GM23248 (cell line): ENCODE data around the gene ARHGAP4. TPM values are rescaled to one million over a fixed set of nuclear protein-coding genes. Genes with fewer than 3 reads are reported as not detected.

Experiments
- DNase-seq: peaks from one replicate; pipeline ENCODE4 v3.0.0-alpha.2; 2015
- H2AFZ ChIP-seq: fragments of 200-600 bp; sonication (generic); 2 replicates; pipeline ENCODE4 v1.6.1; 2016; ENCODE audit warnings: antibody characterized with exemption
- H3F3A ChIP-seq: fragments of 200-600 bp; sonication (generic); 2 replicates; pipeline ENCODE4 v1.6.1; 2016; ENCODE audit warnings: mild to moderate bottlenecking, antibody characterized with exemption, mixed run types; ENCODE audit not compliant: insufficient read depth
- H3K27ac ChIP-seq: fragments of 200-600 bp; sonication (generic); 2 replicates; pipeline ENCODE4 v1.5.1; 2016; ENCODE audit warnings: mild to moderate bottlenecking
- H3K27me3 ChIP-seq: fragments of 200-600 bp; sonication (generic); replicated peaks from 2 replicates; pipeline ENCODE4 v1.6.1; 2016; ENCODE audit warnings: mild to moderate bottlenecking; ENCODE audit not compliant: insufficient read depth
- H3K36me3 ChIP-seq: fragments of 200-600 bp; sonication (generic); 2 replicates; pipeline ENCODE4 v1.6.1; 2016; ENCODE audit warnings: low read depth, mild to moderate bottlenecking
- H3K4me1 ChIP-seq: fragments of 200-600 bp; sonication (generic); 2 replicates; pipeline ENCODE4 v1.6.1; 2016; ENCODE audit warnings: mild to moderate bottlenecking; ENCODE audit not compliant: insufficient read depth
- H3K4me2 ChIP-seq: fragments of 200-600 bp; sonication (generic); one replicate; pipeline ENCODE4 v1.6.1; 2016; ENCODE audit warnings: mild to moderate bottlenecking; ENCODE audit not compliant: unreplicated experiment
- H3K4me3 ChIP-seq: fragments of 200-600 bp; sonication (generic); 2 replicates; pipeline ENCODE4 v1.5.1; 2016; ENCODE audit warnings: mild to moderate bottlenecking
- H3K79me2 ChIP-seq: fragments of 200-600 bp; sonication (generic); 2 replicates; pipeline ENCODE4 v1.6.1; 2016; ENCODE audit warnings: mild to moderate bottlenecking; ENCODE audit not compliant: insufficient read depth
- H3K9ac ChIP-seq: fragments of 200-600 bp; sonication (generic); 2 replicates; pipeline ENCODE4 v1.6.1; 2016; ENCODE audit warnings: mild to moderate bottlenecking
- H3K9me2 ChIP-seq: fragments of 200-600 bp; sonication (generic); 2 replicates; pipeline ENCODE4 v1.6.1; 2016; ENCODE audit warnings: mixed run types, mild to moderate bottlenecking, moderate library complexity; ENCODE audit not compliant: insufficient read depth
- H3K9me3 ChIP-seq: fragments of 200-600 bp; sonication (generic); one replicate; pipeline ENCODE4 v1.6.1; 2017; ENCODE audit warnings: low read depth
- H4K20me1 ChIP-seq: fragments of 200-600 bp; sonication (generic); 2 replicates; pipeline ENCODE4 v1.6.0; 2016; ENCODE audit not compliant: insufficient read depth
- EZH2 ChIP-seq: fragments of 200-600 bp; sonication (generic); IDR thresholded peaks from 2 replicates; pipeline ENCODE4 v1.6.1; 2018; ENCODE audit warnings: antibody characterized with exemption, mild to moderate bottlenecking; ENCODE audit not compliant: insufficient read depth, poor library complexity, severe bottlenecking
- EZH2phosphoT487 ChIP-seq: fragments of 200-600 bp; sonication (generic); IDR thresholded peaks from 2 replicates; pipeline ENCODE4 v1.6.1; 2018; ENCODE audit warnings: antibody characterized with exemption, moderate library complexity, mild to moderate bottlenecking, low read depth; ENCODE audit not compliant: insufficient read depth
- WGBS, 2 experiments: methylation state at CpG; one replicate each; pipeline ENCODE4 v1.1.6; 2015 to 2017; ENCODE audit warnings: low lambda C conversion rate in 2 of 2, low coverage in 1 of 2; ENCODE audit errors: missing lambda C conversion rate in 2 of 2; 5-methylcytosine and 5-hydroxymethylcytosine counted together
- in situ Hi-C: fragments of 300-500 bp; cut with MboI; formaldehyde crosslinking; loops from 2 replicates; pipeline ENCODE4 v1.15.0; 2020
- polyA plus RNA-seq: library from polyadenylated mRNA; unstranded; fragments of >200 nt; fragmentation: Nextera tagmentation; extraction: Ambion mirVana; gene quantifications from 2 replicates; pipeline ENCODE4 v1.2.1, GENCODE V29; 2016
- total RNA-seq: library from RNA; depleted of rRNA; stranded (reverse); fragments of >200 nt; shearing (Covaris generic); gene quantifications from 2 replicates; pipeline ENCODE4 v1.2.3, GENCODE V29; 2014

The ARHGAP4 gene
- total and polyA plus RNA-seq, 2 experiments from 2014 or later = 0.45 to 2.8 TPM

DNA sequence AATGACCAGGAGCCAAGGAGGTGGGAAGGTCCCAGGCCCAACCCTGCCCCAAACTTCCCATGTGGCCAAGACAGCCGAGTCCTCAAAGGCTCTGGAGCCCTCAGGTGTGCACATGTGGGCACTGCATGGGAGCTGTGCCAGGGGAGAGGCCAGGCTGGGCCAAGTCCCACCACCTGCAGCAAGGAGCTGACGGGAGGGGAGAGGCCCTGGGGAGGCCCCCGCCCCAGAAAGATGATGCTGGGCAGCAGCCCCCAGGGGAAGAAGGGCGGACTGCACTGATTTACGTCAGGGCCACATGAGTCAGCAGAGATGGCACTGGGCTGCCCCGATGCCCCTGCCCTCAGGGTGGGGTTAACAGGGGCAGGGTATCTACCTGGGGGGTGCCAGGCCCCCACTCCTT is 41.5 kb downstream of the ARHGAP4 start:
- 0 to 27% methylated on average over 1 to 5 of the region's 6 CpGs for WGBS, 2 experiments
- no peaks in the 10 kb centered on the region for H3K4me1 ChIP-seq
- H3K9ac ChIP-seq = no peak overlapping the region
- H3K9me3 ChIP-seq = no peaks in the 10 kb centered on the region
- no peaks in the 10 kb centered on the region for H3K79me2 ChIP-seq
- no peak overlapping the region for H2AFZ ChIP-seq
- H3K4me2 ChIP-seq = no peak overlapping the region
- no peak overlapping the region for H3K27ac ChIP-seq
- TF ChIP-seq EZH2 = no peak
- no peak for TF ChIP-seq EZH2phosphoT487
- in situ Hi-C loops = no loop called here
- no peaks in the 10 kb centered on the region for H3F3A ChIP-seq
- H3K9me2 ChIP-seq = no peaks in the 10 kb centered on the region
- no peak for DNase-seq
- no peaks in the 10 kb centered on the region for H4K20me1 ChIP-seq
- no peak overlapping the region for H3K4me3 ChIP-seq
- no peaks in the 10 kb centered on the region for H3K36me3 ChIP-seq
- H3K27me3 ChIP-seq = no peaks in the 10 kb centered on the region; the same call in 1 of the 2 replicates

DNA sequence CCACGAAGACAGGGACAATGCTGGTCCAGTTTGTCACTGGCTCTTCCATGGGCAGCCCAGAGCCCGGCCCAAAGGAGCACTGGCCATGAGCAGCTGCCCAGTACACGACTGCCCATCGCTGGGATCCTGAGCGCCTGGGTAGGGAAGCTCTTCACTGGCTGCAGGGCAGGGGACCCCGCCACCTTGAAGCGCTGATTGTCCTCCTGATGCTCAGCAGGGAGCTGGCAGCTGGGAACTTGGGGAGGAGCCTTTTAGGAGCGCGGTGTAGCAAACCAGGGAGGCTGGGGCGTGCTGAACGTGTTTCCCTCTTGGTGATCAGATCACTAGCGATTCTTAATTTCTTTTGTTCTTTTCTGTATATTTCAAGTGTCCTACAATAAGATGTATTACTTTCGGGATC is 41.9 kb downstream of the ARHGAP4 start:
- in situ Hi-C loops = no loop called here
- Histone ChIP-seq H3K9me3 (no peaks in the 10 kb centered on the region), H3K36me3 (no peaks in the 10 kb centered on the region), H3K9ac (no peak overlapping the region), H2AFZ (no peak overlapping the region), H3K9me2 (no peaks in the 10 kb centered on the region), H3K27me3 (no peaks in the 10 kb centered on the region; the same call in 1 of the 2 replicates), H3K4me1 (no peaks in the 10 kb centered on the region), H4K20me1 (no peaks in the 10 kb centered on the region), H3K4me3 (no peak overlapping the region), H3K4me2 (no peak overlapping the region), H3F3A (no peaks in the 10 kb centered on the region), H3K79me2 (no peaks in the 10 kb centered on the region), H3K27ac (no peak overlapping the region)
- TF ChIP-seq EZH2 (no peak), EZH2phosphoT487 (no peak)
- 34 to 60% methylated on average over 6 to 12 of the region's 13 CpGs for WGBS, 2 experiments
- DNase-seq = no peak

- Histone ChIP-seq H3F3A (no peaks in the 10 kb centered on the region), H3K4me2 (no peak overlapping the region), H3K79me2 (no peaks in the 10 kb centered on the region), H3K27ac (no peak overlapping the region), H3K27me3 (no peaks in the 10 kb centered on the region; the same call in 1 of the 2 replicates), H3K9ac (no peak overlapping the region), H3K36me3 (no peaks in the 10 kb centered on the region), H3K4me1 (no peaks in the 10 kb centered on the region), H3K9me3 (no peaks in the 10 kb centered on the region), H4K20me1 (no peaks in the 10 kb centered on the region), H3K9me2 (no peaks in the 10 kb centered on the region), H2AFZ (no peak overlapping the region), H3K4me3 (no peak overlapping the region)
- TF ChIP-seq EZH2 (no peak), EZH2phosphoT487 (no peak)
- no peak for DNase-seq
- in situ Hi-C loops = no loop called here
- WGBS, 2 experiments = 16 to 60% methylated on average over 1 to 8 of the region's 13 CpGs
Observed at GRCh38 chrX:153883163-153883843, 42.8 kb downstream of the ARHGAP4 start.

DNA sequence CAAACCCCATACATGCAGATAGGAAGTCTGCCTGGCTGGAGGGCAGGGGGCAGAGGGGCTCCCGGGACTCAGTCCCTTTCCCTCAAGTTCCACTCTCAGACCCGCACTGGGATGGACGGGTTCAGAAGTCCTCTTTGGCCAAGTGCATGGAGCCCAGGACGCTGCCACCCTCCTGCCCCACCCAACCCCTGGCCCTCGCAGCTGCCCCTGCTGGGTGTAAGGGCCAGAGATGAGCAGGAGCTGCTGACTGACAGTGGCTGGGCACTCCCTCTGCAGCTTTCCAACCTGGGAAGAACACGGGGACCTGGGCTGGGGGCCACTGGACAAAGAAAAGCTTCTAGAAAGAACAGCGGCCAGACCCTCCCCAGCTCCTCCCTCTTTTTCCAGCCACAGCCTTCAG is 43.5 kb downstream of the ARHGAP4 start:
- WGBS, 2 experiments = 33 to 46% methylated on average over 5 to 7 of the region's 7 CpGs
- H3F3A ChIP-seq = no peaks in the 10 kb centered on the region
- no peaks in the 10 kb centered on the region; the same call in 1 of the 2 replicates for H3K27me3 ChIP-seq
- no peak overlapping the region for H3K27ac ChIP-seq
- no peak overlapping the region for H3K4me2 ChIP-seq
- H2AFZ ChIP-seq = no peak overlapping the region
- H3K36me3 ChIP-seq = no peaks in the 10 kb centered on the region
- in situ Hi-C loops = no loop called here
- H4K20me1 ChIP-seq = no peaks in the 10 kb centered on the region
- no peaks in the 10 kb centered on the region for H3K4me1 ChIP-seq
- H3K4me3 ChIP-seq = no peak overlapping the region
- no peaks in the 10 kb centered on the region for H3K9me3 ChIP-seq
- no peaks in the 10 kb centered on the region for H3K9me2 ChIP-seq
- no peaks in the 10 kb centered on the region for H3K79me2 ChIP-seq
- no peak for DNase-seq
- no peak overlapping the region for H3K9ac ChIP-seq
- TF ChIP-seq EZH2 = no peak
- TF ChIP-seq EZH2phosphoT487 = no peak
